ENCODE data around the gene PFKL. TPM values are rescaled to one million over a fixed set of nuclear protein-coding genes. Genes with fewer than 3 reads are reported as not detected.
A peak's percentile ranks its signal among the peaks of the same experiment; 100 is the strongest.

PFKL gene
- total and polyA plus RNA-seq, 2 donors (not counting 1 experiment from before 2014, with no cell fraction given), result 267 to 318 TPM

DNA sequence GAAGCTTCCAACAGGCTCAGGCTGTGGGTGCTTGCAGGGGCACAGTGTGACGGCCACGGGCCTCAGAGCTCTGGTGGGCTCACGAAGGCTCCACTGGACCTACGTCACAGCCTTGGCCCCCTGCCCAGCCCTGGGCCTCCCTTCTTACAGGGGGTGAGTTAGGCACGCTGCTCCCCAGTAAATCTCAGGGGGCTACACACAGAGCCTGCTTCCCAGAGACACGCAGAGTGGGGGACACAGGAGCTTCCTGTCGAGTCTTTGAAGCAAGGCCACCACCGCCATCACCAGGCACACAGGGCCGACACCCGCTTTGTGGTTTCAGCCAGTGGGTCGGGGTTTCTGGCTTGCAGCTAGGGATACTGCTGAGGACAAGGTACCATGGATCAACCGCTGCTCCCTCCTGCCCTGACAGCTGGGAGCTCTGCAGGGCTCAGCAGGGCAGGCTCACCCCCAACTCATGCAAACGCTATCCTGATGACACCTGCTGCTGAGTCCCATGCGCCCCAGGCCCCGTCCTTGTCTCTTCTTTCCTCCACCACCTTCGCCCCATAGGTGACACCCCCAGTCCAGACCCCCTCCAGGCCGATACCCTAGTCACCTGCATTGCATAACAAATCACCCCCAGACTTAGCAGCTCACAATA is 44.8 kb downstream of the PFKL start:
- POLR2A ChIA-PET, result interaction anchor here (0.6 kb wide), 2 partner anchors 108 to 554 kb away, joined by 3 read pairs; no protein-coding TSS in a partner anchor

DNA sequence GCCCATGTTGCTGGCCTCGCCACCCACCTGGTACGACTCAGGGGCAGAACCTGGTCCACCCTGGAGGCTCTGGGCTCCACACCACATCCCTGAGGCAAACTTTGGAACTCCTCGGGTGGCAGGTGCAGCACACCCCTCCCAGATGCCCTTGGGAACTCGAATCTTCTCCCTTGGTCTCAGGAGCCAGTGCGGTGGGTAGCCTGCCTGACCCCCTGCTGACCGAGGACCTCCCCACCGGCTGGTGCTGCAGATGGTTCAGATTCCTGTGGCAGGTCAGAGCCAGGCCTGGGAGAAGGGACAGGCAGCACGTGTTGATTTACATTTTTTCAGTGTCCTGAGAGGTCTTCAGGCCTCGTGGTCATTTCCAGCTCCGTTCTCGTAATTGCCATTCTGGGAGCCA is 45.6 kb downstream of the PFKL start:
- no peak for DNase-seq
- POLR2A ChIA-PET, result no interaction called here
- Histone ChIP-seq H2AFZ (ENCODE audit: insufficient read depth, low read depth, low read length, poor library complexity, severe bottlenecking) (no peak overlapping the region), H3K9me3 (ENCODE audit: control extremely low read depth in 1 of 3, control insufficient read depth in 2 of 3, insufficient read depth in 1 of 3, low read length in 2 of 3) (peaks cover 0 to 4% (median 0%) of the 10 kb centered on the region in 3 donors), H3K27ac (ENCODE audit: low read length in 2 of 2) (no peak overlapping the region), H3K9ac (ENCODE audit: low read length) (no peak overlapping the region), H3K4me3 (ENCODE audit: control extremely low read depth in 1 of 5, extremely low read depth in 1 of 5, insufficient read depth in 1 of 5, low read depth in 2 of 5, low read length in 4 of 5) (no peak overlapping the region), H3K4me2 (replicated peaks; ENCODE audit: low read depth, low read length, poor library complexity, severe bottlenecking) (no peak overlapping the region), H4K20me1 (ENCODE audit: control insufficient read depth, insufficient read depth, low read length, poor library complexity, severe bottlenecking) (no peaks in the 10 kb centered on the region), H3K4me1 (ENCODE audit: control insufficient read depth in 2 of 2, insufficient read depth in 2 of 2, low read length in 2 of 2) (peaks cover 6% of the 10 kb centered on the region in 2 donors), H3K27me3 (replicated peaks in 1 of 4; ENCODE audit: control extremely low read depth in 1 of 4, control insufficient read depth in 3 of 4, insufficient read depth in 4 of 4, low read length in 3 of 4) (peaks cover 0 to 25% (median 8%) of the 10 kb centered on the region in 4 experiments), H3K79me2 (ENCODE audit: control insufficient read depth, insufficient read depth, low read length) (no peaks in the 10 kb centered on the region), H3K36me3 (replicated peaks in 1 of 2; ENCODE audit: control extremely low read depth in 1 of 2, control insufficient read depth in 1 of 2, extremely low read depth in 1 of 2, insufficient read depth in 2 of 2, low read length in 1 of 2) (no peaks in the 10 kb centered on the region)
- Mint-ChIP-seq H3K4me1 (peaks cover 2% of the 10 kb centered on the region), H3K27ac (no peak overlapping the region), H3K4me3 (no peak overlapping the region), H3K9me3 (ENCODE audit: insufficient read depth) (no peaks in the 10 kb centered on the region), H3K27me3 (peaks cover 12% of the 10 kb centered on the region)
- intact Hi-C loops (cut with micrococcal nuclease), result no loop called here
- no peak for TF ChIP-seq EZH2 (IDR thresholded peaks at IDR 0.05; ENCODE audit: borderline replicate concordance, insufficient read depth, low read depth, low read length, poor library complexity, severe bottlenecking)
- TF ChIP-seq, protein P1, sequence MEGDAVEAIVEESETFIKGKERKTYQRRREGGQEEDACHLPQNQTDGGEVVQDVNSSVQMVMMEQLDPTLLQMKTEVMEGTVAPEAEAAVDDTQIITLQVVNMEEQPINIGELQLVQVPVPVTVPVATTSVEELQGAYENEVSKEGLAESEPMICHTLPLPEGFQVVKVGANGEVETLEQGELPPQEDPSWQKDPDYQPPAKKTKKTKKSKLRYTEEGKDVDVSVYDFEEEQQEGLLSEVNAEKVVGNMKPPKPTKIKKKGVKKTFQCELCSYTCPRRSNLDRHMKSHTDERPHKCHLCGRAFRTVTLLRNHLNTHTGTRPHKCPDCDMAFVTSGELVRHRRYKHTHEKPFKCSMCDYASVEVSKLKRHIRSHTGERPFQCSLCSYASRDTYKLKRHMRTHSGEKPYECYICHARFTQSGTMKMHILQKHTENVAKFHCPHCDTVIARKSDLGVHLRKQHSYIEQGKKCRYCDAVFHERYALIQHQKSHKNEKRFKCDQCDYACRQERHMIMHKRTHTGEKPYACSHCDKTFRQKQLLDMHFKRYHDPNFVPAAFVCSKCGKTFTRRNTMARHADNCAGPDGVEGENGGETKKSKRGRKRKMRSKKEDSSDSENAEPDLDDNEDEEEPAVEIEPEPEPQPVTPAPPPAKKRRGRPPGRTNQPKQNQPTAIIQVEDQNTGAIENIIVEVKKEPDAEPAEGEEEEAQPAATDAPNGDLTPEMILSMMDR (IDR thresholded peaks at IDR 0.05), result no peak
- ATAC-seq (ENCODE audit: low read depth), result no peak
- WGBS (ENCODE audit: insufficient coverage), result 74% methylated on average over 11 of the region's 11 CpGs
- CTCF ChIA-PET, result no interaction called here

More for the DNA sequence above, 44.8 kb downstream of the PFKL start:
- Mint-ChIP-seq H3K4me1 (peaks cover 8% of the 10 kb centered on the region), H3K4me3 (no peak overlapping the region), H3K27ac (peak overlapping the region; percentile 20), H3K9me3 (ENCODE audit: insufficient read depth) (no peaks in the 10 kb centered on the region), H3K27me3 (peaks cover 12% of the 10 kb centered on the region)
- peaks cover 0 to 22% (median 7%) of the 10 kb centered on the region in 4 experiments for H3K27me3 ChIP-seq (replicated peaks in 1 of 4; ENCODE audit: control extremely low read depth in 1 of 4, control insufficient read depth in 3 of 4, insufficient read depth in 4 of 4, low read length in 3 of 4)
- CTCF ChIA-PET, result no interaction called here
- no peak overlapping the region for H3K9ac ChIP-seq (ENCODE audit: low read length)
- no peaks in the 10 kb centered on the region for H3K36me3 ChIP-seq (replicated peaks in 1 of 2; ENCODE audit: control extremely low read depth in 1 of 2, control insufficient read depth in 1 of 2, extremely low read depth in 1 of 2, insufficient read depth in 2 of 2, low read length in 1 of 2)
- no peak for DNase-seq
- peaks cover 11% of the 10 kb centered on the region in 2 donors for H3K4me1 ChIP-seq (ENCODE audit: control insufficient read depth in 2 of 2, insufficient read depth in 2 of 2, low read length in 2 of 2)
- H4K20me1 ChIP-seq (ENCODE audit: control insufficient read depth, insufficient read depth, low read length, poor library complexity, severe bottlenecking), result no peaks in the 10 kb centered on the region
- H2AFZ ChIP-seq (ENCODE audit: insufficient read depth, low read depth, low read length, poor library complexity, severe bottlenecking), result no peak overlapping the region
- H3K4me2 ChIP-seq (replicated peaks; ENCODE audit: low read depth, low read length, poor library complexity, severe bottlenecking), result no peak overlapping the region
- H3K79me2 ChIP-seq (ENCODE audit: control insufficient read depth, insufficient read depth, low read length), result no peaks in the 10 kb centered on the region
- no peak for TF ChIP-seq EZH2 (IDR thresholded peaks at IDR 0.05; ENCODE audit: borderline replicate concordance, insufficient read depth, low read depth, low read length, poor library complexity, severe bottlenecking)
- TF ChIP-seq, protein P1 (IDR thresholded peaks at IDR 0.05), result no peak
- no peak for ATAC-seq (ENCODE audit: low read depth)
- no peak overlapping the region for H3K4me3 ChIP-seq (ENCODE audit: control extremely low read depth in 1 of 5, extremely low read depth in 1 of 5, insufficient read depth in 1 of 5, low read depth in 2 of 5, low read length in 4 of 5)
- 58% methylated on average over 15 of the region's 17 CpGs for WGBS (ENCODE audit: insufficient coverage)
- intact Hi-C loops (cut with micrococcal nuclease), result no loop called here
- H3K9me3 ChIP-seq (ENCODE audit: control extremely low read depth in 1 of 3, control insufficient read depth in 2 of 3, insufficient read depth in 1 of 3, low read length in 2 of 3), result peaks cover 0 to 4% (median 0%) of the 10 kb centered on the region in 3 donors
- no peak overlapping the region for H3K27ac ChIP-seq (ENCODE audit: low read length in 2 of 2)
